AML-193 (cell line): Measurements from ENCODE around the gene ASPSCR1.
"Not testable (repeated sequence)": the region's sequence is repeated elsewhere in the genome, so short reads cannot be mapped to it uniquely, and the experiment has no call there.

ENCODE experiments used
- DNase-seq, 2 experiments: peaks; one replicate each; lab custom pipeline; 2025; lab: John Stamatoyannopoulos, UW

Gene ASPSCR1

DNA sequence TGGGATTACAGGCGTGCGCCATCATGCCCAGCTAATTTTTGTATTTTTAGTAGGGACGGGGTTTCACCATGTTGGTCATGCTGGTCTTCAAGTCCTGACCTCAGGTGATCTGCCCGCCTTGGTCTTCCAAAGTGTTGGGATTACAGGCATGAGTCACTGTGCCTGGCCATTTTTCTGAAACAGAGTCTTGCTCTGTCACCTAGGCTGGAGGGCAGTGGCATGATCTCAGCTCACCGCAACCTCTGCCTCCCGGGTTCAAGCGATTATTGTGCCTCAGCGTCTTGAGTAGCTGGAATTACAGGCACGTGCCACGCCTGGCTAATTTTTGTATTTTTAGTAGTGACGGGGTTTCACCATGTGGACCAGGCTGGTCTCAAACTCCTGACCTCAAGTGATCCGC is 4.1 kb downstream of the ASPSCR1 start:
- not testable (repeated sequence) for DNase-seq

DNA sequence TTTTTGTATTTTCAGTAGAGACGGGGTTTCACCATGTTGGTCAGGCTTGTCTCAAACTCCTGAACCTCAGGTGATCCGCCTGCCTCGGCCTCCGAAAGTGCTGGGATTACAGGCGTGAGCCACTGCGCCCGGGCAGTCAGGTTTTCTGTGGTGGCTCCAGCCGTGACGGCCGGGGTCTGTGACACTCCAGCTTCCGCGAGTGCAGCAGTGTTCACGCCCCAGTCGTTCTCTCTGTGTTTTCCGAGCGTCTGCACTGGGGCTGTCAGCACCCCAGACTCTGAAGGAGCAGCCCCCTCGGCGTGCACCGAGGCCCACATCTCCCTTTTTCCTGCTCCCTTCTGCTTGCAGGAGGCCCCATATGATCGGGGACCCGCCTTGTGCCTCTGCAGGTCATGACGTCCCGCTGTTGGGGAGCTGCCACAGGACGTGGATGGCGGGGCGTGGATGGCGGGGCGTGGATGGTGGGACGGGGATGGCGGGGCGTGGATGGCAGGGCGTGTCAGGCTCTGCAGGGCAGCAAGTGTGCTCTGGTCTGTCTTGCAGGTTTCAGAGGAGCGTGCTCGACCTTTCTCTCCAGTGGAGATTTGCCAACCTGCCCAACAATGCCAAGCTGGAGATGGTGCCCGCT is 5.7 kb downstream of the ASPSCR1 start:
- no peak for DNase-seq

DNA sequence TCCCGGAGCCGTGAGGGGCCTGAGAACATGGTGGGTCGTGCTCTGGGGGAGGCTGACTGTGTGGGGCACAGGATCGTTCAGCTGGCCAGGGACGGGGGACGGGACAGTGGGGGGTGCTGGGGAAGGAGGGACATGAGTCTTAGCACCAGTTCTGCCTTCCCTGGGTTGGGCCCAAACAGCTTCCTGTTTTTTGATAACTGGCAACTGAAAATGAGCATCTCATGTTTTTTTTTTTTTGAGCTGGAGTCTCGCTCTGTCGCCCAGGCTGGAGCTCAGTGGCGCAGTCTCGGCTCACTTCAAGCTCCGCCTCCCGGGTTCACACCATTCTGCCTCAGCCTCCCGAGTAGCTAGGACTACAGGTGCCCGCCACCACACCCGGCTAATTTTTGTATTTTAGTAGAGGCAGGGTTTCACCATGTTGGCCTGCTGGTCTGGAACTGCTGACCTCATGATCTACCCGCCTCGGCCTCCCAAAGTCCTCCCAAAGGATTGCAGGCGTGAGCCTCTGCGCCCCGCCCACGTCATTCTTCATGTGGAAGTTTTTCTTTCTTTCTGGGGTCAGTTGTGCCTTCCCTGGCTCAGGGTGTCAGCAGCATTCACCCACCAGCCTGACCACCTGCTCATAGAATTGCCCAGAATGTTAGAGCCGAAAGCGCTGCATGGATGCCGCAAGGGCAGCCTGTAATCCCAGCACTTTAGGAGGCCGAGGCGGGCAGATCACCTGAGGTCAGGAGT is 6.4 kb downstream of the ASPSCR1 start:
- DNase-seq = no peak

DNA sequence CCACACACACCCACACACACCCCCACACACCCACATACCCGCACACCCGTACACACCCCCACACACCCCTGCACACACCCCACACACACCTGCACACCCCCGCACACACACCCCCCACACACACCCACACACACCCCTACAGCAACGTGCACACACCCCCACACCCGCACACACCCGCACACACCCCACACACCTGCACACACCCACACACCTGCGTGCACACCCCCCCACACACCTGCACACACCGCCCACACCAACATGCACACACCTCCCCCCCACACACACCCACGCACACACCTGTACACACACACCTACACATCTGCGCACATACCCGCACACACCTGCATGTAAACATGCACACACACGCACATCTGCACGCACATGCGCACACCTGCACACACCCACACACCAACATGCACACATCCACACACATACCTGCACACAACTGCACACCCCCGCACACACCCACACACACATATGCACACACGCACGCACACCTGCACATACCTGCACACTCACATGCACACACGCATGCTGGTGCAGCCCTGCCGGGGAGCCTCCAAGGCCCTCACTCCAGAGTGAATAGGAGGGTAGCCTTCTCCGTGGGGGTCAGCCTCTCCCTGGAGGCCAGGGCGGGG is 7.5 kb downstream of the ASPSCR1 start:
- DNase-seq = no peak

DNA sequence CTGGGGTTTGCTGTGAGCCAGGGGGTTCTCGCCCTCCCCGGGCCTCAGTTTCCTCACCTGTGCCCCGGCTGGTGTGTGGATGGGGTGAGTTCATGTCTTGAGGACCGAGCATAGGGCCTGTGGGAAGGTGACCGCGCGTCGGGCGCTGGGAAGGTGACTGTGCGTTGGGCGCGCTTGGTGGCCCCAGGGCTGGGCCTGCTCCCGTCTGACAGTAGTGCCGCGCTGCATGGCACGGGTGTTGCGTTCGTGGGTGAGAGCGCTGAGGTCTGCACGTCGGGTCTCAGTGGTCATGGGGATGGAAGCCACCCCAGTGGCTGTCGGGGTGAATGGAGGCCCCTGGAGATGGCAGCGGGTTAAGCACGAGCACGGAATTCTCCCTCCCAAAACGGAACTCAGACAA is 9.2 kb downstream of the ASPSCR1 start:
- DNase-seq = no peak

DNA sequence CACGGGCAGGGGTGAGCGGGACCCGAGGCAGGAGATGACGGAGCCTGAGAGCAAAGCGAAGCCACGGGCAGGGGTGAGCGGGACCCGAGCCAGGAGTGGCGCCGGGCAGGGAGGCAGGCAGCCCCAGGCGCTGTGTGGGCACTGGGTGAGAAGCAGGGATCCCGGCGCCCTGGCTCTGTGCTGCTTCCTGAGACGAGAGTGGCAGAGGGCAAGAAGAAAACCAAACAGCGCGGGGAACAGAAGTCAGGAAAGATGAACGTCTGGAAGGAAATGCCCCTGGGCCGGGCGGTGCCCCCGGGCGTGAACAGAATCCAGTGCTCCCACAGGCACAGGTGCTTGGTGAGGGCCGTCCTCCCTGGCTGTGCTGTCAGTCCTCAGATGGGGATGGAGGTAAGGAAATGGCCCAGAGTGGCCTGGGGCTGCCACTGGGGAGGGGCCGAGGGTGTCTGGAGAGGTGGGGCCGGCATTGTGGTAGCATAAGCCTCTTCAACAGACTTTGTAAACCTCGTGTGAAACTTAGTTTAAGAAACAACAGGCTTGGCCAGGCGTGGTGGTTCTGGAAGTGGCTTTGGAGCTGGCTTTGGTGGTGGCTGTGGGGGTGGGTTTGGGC is 9.8 kb downstream of the ASPSCR1 start:
- no peak for DNase-seq

DNA sequence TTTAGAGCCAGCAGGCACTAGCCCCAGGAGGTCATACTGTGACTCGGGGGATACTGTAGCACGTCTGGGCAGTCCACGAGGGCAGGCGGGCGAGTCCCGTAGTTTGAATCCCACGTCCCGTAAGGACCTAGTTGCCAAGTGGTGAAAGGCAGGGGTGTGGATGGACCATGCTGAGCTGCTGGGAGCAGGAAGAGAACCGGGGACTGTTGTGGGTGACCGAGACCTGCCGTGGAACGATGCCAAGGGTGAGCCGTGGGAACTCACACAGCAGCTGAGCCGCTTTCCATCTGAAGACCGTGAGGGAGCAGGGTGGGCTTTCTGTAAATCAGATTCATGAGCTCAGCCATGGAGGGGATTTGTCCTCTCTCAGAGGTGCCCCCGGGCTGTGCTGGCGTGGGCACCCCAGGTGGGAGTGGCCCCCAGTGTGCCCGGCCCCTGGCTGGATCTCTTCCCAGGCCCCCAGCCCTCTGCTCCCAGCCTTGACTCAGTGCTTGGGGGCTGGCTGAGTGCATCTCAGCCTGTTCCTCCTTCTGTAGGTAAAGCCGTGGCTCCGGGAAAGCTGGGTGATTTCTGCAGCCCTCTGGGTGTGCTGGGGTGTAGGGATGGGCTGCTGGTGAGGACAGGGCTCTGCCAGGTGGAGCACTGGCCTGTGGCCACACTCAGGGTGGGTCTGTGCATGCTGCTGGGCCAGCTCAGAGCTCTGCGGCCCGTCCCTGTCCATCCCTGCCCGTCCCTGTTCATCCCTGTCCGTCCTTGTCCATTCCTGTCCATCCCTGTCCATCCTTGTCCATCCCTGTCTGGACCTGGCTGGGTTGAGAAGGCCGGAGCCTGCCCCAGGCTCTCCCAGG is 13.6 kb downstream of the ASPSCR1 start:
- DNase-seq = no peak

DNA sequence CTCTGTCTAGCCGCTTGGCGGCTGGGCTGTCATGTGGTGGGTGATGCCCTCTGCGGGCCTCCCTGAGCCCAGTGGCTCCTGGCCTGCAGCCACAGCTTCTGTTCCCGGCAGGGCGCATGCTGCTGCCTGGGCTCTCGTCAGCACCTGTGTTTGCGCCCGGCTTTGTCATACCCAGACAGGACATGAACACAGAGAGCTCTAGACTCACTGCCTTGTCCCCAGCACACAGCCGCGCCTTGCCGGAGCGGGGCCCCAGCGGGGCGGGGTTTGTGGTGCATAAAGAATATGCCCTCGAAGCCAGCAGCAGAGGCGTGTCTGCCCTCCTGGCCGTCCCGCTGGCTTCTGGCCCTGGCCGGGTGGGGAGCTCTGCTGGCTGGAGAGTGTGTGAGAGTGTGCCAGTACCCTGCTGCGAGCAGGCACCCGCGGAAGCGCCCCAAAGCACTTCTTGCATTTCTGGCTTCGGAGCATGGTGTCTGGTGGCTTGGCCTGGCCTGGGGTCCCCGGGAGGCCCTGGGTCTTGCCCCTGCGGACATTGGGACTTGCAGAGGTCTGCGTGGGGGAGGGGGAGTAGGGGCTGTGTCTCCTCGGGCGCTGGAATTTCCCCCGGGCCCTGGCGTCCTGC is 14.4 kb downstream of the ASPSCR1 start:
- DNase-seq = no peak

DNA sequence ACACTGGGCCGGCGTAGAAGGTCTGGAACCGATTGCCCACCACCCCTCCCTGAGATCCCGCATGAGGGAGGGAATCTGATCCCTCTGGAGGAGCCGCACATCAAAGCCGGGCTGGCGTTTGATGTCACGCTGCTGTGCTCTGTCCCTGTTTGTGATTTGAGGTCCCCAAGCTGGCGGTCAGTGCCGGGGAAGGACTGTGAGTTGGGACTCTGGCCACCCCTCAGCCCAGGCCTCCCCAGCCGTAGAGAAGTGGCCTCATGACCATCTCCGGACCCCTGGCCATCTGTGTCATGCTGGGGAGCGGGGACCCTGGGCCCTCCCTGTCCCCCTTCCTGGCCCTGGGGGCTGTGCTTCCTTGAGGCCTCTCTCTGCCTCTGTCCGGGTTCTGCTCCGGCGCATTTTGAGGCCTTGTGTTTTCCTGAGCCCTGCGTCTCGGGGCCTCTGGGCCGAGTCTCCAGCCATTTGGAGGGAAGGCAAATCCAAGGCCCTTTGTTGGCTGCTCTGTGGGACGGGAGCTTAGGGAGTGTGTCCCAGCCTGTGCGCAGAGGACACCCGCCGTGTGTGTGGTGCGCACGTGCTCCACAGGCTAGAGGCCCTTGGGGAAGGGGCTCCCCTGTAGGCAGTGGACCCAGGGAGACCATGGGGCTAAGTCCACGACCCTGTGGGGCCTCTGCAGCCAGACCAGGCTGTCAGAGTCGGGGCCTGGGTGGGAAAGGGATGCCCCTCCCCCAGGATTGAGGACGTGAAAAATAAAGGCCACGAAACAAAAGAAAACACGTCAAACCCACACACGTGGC is 15.1 kb downstream of the ASPSCR1 start:
- no peak for DNase-seq

DNA sequence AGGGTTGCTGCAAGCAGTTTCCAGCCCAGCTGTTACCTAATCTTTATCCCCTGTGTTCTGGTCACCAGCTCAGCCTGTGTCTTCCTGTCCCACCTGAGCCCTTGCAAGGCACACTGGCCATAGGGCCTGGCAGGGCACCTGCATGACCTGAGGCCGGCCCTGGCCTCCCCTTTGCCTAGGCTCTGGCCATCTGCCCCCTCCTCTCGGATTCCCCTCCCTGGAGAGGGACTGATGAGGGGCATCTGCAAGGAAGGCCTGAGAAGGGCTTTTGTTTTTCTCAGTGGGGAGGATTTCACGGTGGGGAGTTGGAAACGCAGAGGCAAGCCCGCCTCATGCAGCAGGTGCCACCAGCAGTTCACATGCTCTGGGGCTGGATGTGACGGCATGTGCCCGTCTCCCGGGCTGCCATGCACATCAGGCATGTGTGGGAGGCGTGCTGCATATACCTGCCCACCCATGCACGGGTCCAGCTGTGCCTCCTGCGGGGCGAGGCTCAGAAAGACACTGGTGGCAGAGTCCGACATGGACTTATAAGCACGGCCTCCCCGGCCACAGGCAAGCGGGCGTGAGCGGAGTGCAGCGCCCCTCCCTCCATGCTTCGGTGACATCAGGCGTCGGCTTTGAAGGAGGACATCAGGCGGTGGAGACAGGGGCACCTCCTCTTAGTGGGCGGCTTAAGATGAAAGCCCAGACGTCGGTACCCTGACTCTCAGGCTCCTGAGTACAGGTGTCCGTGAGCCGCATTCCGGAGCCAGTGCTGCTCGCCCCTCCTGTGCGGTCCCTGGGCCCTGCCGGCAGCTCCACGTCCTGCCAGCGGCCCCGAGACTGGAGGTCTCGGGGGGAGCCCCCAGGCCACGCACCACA is 16.5 kb downstream of the ASPSCR1 start:
- DNase-seq = no peak

DNA sequence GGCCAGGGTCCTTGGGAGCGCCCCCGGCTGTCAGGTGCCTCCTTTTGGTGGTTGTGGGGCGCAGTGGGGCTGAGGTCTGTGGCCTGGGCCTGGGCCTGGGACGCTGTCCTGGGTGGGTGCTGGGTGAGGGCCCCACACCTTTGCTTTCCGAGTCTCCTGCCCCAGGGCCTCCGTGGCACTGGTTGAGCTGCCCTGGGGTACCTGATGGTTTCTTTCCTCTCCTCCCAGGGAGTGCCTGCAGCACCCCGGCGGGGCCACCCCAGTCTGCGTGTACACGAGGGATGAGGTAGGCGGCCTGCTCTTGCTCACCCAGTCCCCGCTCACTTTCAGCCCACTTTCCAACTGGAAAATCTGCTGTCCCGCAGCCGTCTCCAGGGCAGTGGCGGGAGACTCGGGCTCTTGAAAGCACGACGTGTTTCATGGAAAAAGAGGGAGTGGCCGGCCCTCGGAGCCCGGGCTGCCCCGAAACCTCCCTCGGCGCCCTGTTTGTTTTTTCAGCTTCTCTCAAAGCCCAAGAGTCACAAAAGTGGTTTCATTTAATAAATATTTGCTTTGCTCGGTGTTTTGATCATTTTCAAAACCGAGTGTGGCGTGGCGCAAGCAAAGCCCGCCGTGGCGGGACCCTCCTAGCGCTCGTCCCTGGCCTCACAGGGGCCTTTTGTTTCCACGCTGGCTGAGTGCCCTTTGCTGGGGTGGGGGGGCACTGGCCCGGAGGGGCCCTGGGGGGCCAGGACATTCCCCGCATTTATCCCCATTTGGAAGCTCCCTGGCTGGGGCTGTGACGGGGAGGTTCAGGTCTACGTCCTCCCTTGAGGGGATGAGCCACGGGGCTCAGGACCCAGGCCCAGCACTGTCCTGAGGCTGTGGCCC is 17.4 kb downstream of the ASPSCR1 start:
- no peak for DNase-seq

DNA sequence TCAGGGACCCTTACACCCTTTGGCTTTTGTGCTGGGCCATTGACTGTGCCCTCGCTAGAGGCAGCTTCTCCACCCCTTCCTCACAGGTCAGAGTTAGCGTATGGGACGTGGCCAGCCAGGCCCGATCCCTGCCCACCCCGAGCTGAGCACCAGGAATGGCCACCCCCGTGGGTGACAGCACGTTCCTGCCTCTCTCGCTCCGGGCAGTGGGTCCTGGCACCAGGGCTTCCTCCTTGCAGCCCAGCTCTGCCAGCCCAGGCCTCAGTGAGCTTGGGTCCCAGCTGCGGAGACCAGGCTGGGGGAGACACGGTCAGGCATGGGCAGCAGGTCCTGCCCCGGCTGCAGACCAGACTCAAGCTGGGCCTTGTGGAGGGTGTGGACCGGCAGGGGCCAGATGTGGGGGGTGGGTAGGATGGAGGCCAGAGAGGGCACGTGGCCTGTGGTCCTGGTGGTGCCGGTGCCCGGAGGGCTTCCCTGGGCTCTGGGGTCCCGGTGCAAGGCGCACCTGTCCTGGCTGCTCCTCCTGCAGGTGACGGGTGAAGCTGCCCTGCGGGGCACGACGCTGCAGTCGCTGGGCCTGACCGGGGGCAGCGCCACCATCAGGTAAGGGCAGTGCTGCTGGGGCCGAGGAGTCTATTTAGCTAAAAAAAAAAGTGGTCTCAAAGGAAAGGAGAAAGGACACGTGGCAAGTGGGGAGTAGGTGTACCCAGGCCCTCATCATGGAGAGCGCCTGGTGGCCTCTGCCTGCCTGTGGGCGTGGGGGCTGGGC is 18.2 kb downstream of the ASPSCR1 start:
- no peak for DNase-seq

DNA sequence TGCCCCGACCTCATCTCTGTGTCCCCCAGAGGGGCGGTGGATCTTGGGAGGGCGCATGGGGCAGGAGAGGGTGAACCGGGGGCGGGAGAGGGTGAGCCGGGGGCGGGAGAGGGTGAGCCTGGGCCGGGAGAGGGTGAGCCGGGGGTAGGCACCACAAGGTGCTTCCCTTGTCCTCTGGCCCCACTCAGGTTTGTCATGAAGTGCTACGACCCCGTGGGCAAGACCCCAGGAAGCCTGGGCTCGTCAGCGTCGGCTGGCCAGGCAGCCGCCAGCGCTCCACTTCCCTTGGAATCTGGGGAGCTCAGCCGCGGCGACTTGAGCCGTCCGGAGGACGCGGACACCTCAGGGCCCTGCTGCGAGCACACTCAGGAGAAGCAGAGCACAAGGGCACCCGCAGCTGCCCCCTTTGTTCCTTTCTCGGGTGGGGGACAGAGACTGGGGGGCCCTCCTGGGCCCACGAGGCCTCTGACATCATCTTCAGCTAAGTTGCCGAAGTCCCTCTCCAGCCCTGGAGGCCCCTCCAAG is 18.9 kb downstream of the ASPSCR1 start:
- no peak for DNase-seq

DNA sequence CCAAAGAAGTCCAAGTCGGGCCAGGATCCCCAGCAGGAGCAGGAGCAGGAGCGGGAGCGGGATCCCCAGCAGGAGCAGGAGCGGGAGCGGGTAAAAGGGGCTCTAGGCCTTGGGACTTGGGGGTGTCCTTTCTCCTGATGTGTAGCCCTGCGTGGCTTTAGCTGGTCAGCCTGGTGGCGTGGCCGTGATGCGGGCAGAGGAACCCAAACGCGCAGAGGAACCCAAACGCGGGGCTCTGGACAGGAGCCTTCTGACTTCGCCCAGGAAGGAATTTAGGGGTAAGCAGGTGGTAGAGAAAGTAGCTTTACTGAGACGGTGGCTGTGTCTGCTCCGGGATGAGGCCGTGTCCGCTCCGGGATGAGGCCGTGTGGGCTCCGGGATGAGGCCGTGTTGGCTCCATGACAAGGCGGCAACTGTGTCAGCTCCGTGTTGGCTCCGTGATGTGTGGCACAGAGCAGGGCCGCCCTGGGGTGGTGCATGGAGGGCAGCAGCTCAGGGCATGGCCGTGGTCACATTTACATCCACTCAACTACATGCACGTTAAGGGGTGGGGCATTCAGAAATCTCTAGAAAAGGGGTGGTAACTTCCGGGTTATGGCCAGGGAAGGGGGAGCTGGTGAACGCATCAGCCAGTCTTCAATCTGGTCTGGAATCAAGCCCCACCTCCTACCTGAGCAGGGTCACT is 19.5 kb downstream of the ASPSCR1 start:
- no peak for DNase-seq

DNA sequence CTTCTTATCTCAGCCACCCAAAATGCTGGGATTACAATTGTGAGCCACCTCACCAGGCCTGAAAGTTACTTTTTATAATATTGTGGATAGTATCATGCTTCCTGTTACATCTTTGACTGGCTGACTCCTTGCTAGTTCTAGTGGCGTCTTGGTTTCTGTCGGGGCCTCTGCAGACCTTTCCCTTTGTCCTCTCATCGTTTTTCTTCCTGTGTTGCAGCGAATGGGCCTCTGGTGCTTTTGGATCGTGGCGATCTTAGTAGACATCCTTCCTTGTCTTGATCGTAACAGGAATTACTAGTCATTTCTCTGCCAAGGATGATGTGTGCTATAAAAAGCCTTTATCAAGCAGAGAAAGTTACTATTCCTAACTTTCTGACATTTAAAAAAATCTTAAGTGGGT is 20.8 kb downstream of the ASPSCR1 start:
- no peak for DNase-seq

DNA sequence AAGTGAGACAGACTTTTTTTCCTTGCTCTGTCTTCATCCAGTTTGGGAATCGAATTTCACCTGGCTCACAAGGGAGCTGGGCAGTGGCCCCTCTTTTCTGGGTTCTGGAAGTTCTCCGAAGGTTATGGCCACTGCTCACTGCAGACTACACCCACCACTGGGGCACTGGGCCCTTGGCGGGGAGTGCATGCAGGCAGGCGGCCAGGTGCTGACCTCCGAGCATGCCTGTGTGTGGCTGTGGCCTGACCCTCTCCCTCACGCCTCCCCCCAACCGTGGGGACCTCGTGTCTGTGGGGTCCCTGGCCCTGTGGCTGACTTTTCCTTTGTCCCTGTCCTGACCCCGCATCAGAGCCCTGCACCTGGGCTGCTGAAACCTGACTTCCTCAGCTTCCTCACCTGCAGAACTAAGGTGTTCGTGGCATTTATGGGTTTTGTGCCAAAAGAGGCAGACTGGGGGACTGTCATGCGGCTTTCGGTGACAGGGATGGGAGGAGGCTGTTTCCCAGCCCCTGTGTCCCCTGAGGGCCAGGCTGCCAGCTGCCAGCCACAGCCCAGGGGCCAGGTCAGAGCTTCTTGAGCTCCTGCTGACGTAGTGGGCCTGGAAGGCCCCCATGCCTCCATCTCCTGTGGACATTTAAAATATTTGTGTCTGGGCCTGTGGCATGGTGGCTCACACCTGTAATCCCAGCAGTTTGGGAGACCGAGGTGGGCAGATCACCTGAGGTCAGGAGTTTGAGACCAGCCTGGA is 21.4 kb downstream of the ASPSCR1 start:
- DNase-seq = no peak
